NCI-H1694 (cell line): Measurements from ENCODE around the gene STT3B.

Experiments
- DNase-seq: peaks from one replicate; lab custom pipeline; 2025; lab: John Stamatoyannopoulos, UW

Gene STT3B

GRCh38 chr3:31521468-31521867, 11.3 kb upstream of the STT3B start:
- DNase-seq, result no peak

GRCh38 chr3:31522152-31522551, 10.6 kb upstream of the STT3B start:
- DNase-seq, result no peak

GRCh38 chr3:31523543-31523942, 9.2 kb upstream of the STT3B start:
- no peak for DNase-seq

GRCh38 chr3:31525532-31525931, 7.2 kb upstream of the STT3B start:
- DNase-seq, result no peak

- DNase-seq, result no peak
Measured at GRCh38 chr3:31529421-31529820, 3.3 kb upstream of the STT3B start.

- no peak for DNase-seq
Measured at GRCh38 chr3:31530039-31530959, 2.4 kb upstream of the STT3B start.

- DNase-seq, result no peak
Measured at GRCh38 chr3:31530960-31531335, 1.8 kb upstream of the STT3B start.

- no peak for DNase-seq
Measured at GRCh38 chr3:31531452-31531991, 1.2 kb upstream of the STT3B start.

- peak; percentile 80 for DNase-seq
Measured at GRCh38 chr3:31531992-31532586, 636 bp upstream of the STT3B start.

- DNase-seq, result no peak
Measured at GRCh38 chr3:31533169-31534064, 692 bp downstream of the STT3B start.

GRCh38 chr3:31534065-31534425, 1.3 kb downstream of the STT3B start:
- DNase-seq, result no peak

GRCh38 chr3:31536497-31536896, 3.8 kb downstream of the STT3B start:
- no peak for DNase-seq

GRCh38 chr3:31538801-31539200, 6.1 kb downstream of the STT3B start:
- no peak for DNase-seq

- no peak for DNase-seq
Measured at GRCh38 chr3:31539275-31539674, 6.5 kb downstream of the STT3B start.

- DNase-seq, result no peak
Measured at GRCh38 chr3:31541089-31541488, 8.4 kb downstream of the STT3B start.

GRCh38 chr3:31542246-31542645, 9.5 kb downstream of the STT3B start:
- DNase-seq, result no peak

- DNase-seq, result no peak
Measured at GRCh38 chr3:31543375-31543774, 10.7 kb downstream of the STT3B start.

- no peak for DNase-seq
Measured at GRCh38 chr3:31544634-31545033, 11.9 kb downstream of the STT3B start.

- no peak for DNase-seq
Measured at GRCh38 chr3:31546162-31546561, 13.4 kb downstream of the STT3B start.

GRCh38 chr3:31546725-31547124, 14.0 kb downstream of the STT3B start:
- DNase-seq, result no peak

- DNase-seq, result peak; percentile 0
Measured at GRCh38 chr3:31550452-31551251, 17.9 kb downstream of the STT3B start.
